NCI-H1092 treated with DMSO at 0.1 percent for 48 hours (cell line): ENCODE results near the gene DYNC1LI2.
"Not testable (repeated sequence)": the region's sequence is repeated elsewhere in the genome, so short reads cannot be mapped to it uniquely, and the experiment has no call there.

Source experiments
- DNase-seq: peaks from one replicate; lab custom pipeline; 2025; lab: John Stamatoyannopoulos, UW

Gene DYNC1LI2

GRCh38 chr16:66696669-66697630 is 54.5 kb downstream of the DYNC1LI2 start, which contains the start of gene CMTM4:
CMTM4 (minus strand) TSS chr16:66696743; CDS start chr16:66696525, 218 bp downstream.
- peak; percentile 85 for DNase-seq

GRCh38 chr16:66695935-66696668 is 55.3 kb downstream of the DYNC1LI2 start:
- peak; percentile 20 for DNase-seq

DNA sequence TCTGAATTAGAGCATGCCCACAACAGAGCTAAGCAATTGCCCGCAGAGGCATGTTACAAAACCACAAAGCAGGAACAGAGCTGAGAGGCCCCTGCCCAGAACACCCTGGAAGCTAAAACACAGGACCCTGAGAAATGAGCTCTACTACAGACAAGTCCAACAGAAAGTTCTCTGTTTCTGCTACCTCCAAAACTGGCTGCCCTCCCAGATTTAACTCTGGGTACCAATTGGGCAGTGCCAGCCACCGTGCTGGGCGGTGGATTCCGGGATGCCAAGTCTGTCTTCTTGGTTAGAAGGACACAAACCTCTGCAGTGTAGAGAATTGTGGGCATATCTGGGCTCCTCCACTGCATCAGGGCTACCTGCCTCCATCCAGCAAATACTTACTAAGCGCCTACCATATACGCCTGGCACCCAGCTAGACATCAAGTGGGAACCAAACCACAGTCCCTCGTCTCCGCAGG is 55.9 kb downstream of the DYNC1LI2 start:
- no peak for DNase-seq

- DNase-seq, result no peak
These were observed 58.3 kb downstream of the DYNC1LI2 start for GRCh38 chr16:66693149-66693548.

- no peak for DNase-seq
These were observed 59.1 kb downstream of the DYNC1LI2 start for GRCh38 chr16:66692341-66692740.

GRCh38 chr16:66691234-66691633 is 60.2 kb downstream of the DYNC1LI2 start:
- DNase-seq, result no peak

GRCh38 chr16:66690106-66690847 is 61.1 kb downstream of the DYNC1LI2 start:
- no peak for DNase-seq

GRCh38 chr16:66689282-66689681 is 62.1 kb downstream of the DYNC1LI2 start:
- no peak for DNase-seq

DNA sequence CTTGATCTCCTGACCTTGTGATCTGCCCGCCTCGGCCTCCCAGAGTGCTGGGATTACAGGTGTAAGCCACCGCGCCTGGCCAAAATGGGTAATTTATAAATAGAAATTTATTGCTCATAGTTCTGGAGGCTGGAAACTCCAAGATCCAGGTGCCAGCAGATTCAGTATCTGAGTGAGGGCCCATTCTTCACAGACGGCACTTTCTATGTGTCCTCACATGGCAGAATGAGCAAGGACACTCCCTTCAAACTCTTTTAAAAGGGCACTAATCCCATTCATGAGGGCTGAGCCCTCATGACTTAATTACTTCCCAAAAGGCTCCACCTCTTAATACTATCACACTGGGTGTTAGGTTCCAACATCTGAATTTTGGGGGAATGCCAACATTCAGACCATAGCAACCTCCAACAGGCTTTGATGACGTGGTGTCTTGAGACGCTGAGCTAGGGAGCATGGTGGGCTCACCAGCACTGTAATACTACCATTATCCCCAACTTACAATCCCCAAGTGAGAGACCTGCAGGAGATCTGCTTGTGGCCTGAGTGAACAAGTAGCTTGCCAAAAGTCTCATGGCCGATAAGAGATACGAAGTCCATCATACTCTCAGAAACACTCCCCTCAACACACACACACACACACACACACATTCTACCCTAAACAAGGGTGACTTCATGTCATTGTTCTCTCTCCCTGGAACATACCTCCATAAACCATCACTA is 63.3 kb downstream of the DYNC1LI2 start:
- no peak for DNase-seq

DNA sequence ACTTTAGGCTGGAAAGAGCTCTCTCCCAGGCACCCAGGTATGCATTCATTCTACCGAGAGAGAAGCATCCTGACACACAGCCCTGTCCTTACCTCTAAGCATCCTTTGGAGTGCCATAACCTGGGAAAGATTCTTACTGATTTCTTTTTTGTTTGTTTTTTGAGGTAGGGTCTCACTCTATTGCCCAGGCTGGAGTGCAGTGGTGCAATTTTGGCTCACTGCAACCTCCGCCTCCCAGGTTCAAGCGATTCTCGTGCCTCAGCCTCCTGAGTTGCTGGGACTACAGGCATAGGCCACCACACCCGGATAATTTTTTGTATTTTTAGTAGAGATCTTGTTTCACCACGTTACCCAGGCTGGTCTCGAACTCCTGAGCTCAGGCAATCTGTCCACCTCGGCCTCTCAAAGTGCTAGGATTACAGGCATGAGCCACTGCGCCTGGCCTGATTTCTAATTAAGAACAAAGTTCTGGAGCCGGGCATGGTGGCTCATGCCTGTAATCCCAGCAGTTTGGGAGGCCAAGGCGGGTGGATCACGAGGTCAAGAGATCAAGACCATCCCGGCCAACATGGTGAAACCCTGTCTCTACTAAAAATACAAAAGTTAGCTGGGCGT is 65.8 kb downstream of the DYNC1LI2 start:
- DNase-seq, result not testable (repeated sequence)

DNA sequence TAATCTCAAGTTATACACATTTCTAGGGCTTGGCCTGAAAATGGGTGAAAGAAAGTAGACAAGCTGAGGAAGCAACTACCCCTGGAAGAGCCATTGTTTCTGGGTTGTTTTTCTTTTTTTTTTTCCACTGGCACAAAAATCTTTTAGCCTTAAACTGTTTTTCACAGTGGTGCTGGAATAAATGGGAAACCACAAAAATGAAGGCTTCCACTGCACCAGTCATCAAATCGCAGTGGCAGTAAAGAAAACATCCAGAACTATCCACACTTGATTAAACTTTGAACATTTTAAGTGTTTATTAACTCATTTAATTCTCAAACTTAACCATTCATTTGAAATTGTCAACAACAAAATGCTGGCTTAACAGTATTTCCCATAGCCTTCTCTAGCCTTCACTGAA is 69.1 kb downstream of the DYNC1LI2 start:
- DNase-seq, result no peak

DNA sequence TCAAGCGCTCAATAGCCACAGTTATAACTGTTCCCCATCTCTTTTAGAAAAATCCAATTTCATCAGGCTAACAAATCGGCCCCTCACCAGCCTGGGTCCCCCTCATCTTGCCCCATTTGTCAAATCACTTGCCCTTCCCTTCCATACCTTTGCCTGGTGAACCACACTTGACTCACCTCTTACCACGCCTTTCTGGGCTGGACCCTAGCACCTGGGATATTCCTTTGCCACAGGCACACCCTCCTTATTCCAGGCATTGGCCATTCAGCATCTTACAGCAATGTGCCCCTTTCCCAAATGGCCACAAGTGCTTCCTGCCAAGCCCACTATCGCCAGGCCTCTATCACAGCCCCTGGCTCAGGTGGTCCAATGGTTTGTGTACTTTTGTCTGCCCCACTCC is 69.7 kb downstream of the DYNC1LI2 start:
- no peak for DNase-seq

- DNase-seq, result no peak
These were observed 73.1 kb downstream of the DYNC1LI2 start for GRCh38 chr16:66678337-66678736.

GRCh38 chr16:66677836-66678235 is 73.6 kb downstream of the DYNC1LI2 start:
- no peak for DNase-seq

- no peak for DNase-seq
These were observed 74.2 kb downstream of the DYNC1LI2 start for GRCh38 chr16:66677179-66677578.

- no peak for DNase-seq
These were observed 74.8 kb downstream of the DYNC1LI2 start for GRCh38 chr16:66676599-66676998.

- no peak for DNase-seq
These were observed 77.7 kb downstream of the DYNC1LI2 start for GRCh38 chr16:66673691-66674090.
